HepG2 (cell line): ENCODE results near the gene SYNGR2. TPM values are rescaled to one million over a fixed set of nuclear protein-coding genes. Genes with fewer than 3 reads are reported as not detected.

ENCODE experiments used
- ATF1 ChIP-seq: IDR thresholded peaks from 2 replicates; pipeline ENCODE4 v1.6.1; 2016; ENCODE audit warnings: mild to moderate bottlenecking, control low read depth
- JARID2 ChIP-seq: sonication (generic); formaldehyde crosslinking; IDR thresholded peaks from 2 replicates; pipeline ENCODE4 v1.8.1; 2023; ENCODE audit warnings: missing genetic modification reagents, inconsistent platforms; ENCODE audit not compliant: insufficient replicate concordance
- SP4 ChIP-seq: sonication (generic); formaldehyde crosslinking; IDR thresholded peaks from 2 replicates; pipeline ENCODE4 v1.8.1; 2023; ENCODE audit warnings: mild to moderate bottlenecking, missing genetic modification reagents
- ZNF205 ChIP-seq: IDR thresholded peaks from 2 replicates; pipeline ENCODE4 v1.6.1; 2018; ENCODE audit warnings: missing biosample characterization, missing genetic modification reagents
- ZNF605 ChIP-seq: sonication (generic); formaldehyde crosslinking; IDR thresholded peaks from 2 replicates; pipeline ENCODE4 v1.8.0; 2022; ENCODE audit warnings: mild to moderate bottlenecking, missing genetic modification reagents
- polyA plus RNA-seq, 8 experiments: library from polyadenylated mRNA; depleted of rRNA in 3 of 8; stranded (reverse) in 7 of 8; unstranded in 1 of 8; fragments of >200 nt; fragmentation: Illumina TruSeq in 4 of 8; extraction: Trizol in 4 of 8; gene quantifications; 2 replicates each; pipeline versions ENCODE4 v1.2.1 to v1.2.3, GENCODE V29; 2011 to 2016; ENCODE audit warnings: low read depth in 4 of 8, missing spikeins in 1 of 8, mixed read lengths in 1 of 8; ENCODE audit not compliant: insufficient read depth in 1 of 8
- total RNA-seq, 5 experiments: library from RNA; depleted of rRNA; stranded (reverse); fragments of >200 nt; fragmentation: Illumina TruSeq; extraction: Trizol; gene quantifications; 2 replicates each; pipeline ENCODE4 v1.2.3, GENCODE V29; 2016; ENCODE audit warnings: low read depth in 1 of 5
- TF ChIP-seq, protein P1 (sequence below): sonication (generic); formaldehyde crosslinking; IDR thresholded peaks from 2 replicates; pipeline ENCODE4 v1.8.1; 2023; ENCODE audit warnings: mild to moderate bottlenecking, missing genetic modification reagents
- TF ChIP-seq, protein P2 (sequence below): sonication (generic); formaldehyde crosslinking; IDR thresholded peaks from 2 replicates; pipeline ENCODE4 v1.8.0; 2022; ENCODE audit warnings: mild to moderate bottlenecking, missing genetic modification reagents, borderline replicate concordance
- TF ChIP-seq, protein P3 (sequence below): sonication (generic); formaldehyde crosslinking; IDR thresholded peaks from 2 replicates; pipeline ENCODE4 v1.8.1; 2023; ENCODE audit warnings: mild to moderate bottlenecking, missing genetic modification reagents

SYNGR2 gene
- total and polyA plus RNA-seq, 2 of the 13 experiments (the other 11 are each of a cell fraction or from before 2014, with no cell fraction given) = 46.7 to 170 TPM

- TF ChIP-seq ATF1 (CRISPR knock-in tag) (no peak), ZNF605 (CRISPR knock-in tag) (0 out of 2 replicates have a peak, but pooled peaks have one; percentile 9), SP4 (CRISPR knock-in tag) (no peak), JARID2 (CRISPR knock-in tag) (no peak), ZNF205 (CRISPR knock-in tag) (no peak)
- TF ChIP-seq, protein P1, sequence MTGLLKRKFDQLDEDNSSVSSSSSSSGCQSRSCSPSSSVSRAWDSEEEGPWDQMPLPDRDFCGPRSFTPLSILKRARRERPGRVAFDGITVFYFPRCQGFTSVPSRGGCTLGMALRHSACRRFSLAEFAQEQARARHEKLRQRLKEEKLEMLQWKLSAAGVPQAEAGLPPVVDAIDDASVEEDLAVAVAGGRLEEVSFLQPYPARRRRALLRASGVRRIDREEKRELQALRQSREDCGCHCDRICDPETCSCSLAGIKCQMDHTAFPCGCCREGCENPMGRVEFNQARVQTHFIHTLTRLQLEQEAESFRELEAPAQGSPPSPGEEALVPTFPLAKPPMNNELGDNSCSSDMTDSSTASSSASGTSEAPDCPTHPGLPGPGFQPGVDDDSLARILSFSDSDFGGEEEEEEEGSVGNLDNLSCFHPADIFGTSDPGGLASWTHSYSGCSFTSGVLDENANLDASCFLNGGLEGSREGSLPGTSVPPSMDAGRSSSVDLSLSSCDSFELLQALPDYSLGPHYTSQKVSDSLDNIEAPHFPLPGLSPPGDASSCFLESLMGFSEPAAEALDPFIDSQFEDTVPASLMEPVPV (CRISPR knock-in tag) = no peak
- TF ChIP-seq, protein P2, sequence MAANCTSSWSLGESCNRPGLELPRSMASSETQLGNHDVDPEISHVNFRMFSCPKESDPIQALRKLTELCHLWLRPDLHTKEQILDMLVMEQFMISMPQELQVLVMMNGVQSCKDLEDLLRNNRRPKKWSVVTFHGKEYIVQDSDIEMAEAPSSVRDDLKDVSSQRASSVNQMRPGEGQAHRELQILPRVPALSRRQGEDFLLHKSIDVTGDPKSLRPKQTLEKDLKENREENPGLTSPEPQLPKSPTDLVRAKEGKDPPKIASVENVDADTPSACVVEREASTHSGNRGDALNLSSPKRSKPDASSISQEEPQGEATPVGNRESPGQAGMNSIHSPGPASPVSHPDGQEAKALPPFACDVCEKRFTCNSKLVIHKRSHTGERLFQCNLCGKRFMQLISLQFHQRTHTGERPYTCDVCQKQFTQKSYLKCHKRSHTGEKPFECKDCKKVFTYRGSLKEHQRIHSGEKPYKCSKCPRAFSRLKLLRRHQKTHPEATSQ (CRISPR knock-in tag) = no peak
- TF ChIP-seq, protein P3, sequence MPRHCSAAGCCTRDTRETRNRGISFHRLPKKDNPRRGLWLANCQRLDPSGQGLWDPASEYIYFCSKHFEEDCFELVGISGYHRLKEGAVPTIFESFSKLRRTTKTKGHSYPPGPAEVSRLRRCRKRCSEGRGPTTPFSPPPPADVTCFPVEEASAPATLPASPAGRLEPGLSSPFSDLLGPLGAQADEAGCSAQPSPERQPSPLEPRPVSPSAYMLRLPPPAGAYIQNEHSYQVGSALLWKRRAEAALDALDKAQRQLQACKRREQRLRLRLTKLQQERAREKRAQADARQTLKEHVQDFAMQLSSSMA (CRISPR knock-in tag) = no peak
- TF ChIP-seq, all 625 proteins: peak for 32
These were observed 38.9 kb upstream of the SYNGR2 start (continued) for GRCh38 chr17:78129351-78130089.
